CD4-positive, CD25-positive, alpha-beta regulatory T cell (primary cell): ENCODE results near the gene TMEM40. TPM values are rescaled to one million over a fixed set of nuclear protein-coding genes. Genes with fewer than 3 reads are reported as not detected.
"Not testable (repeated sequence)": the region's sequence is repeated elsewhere in the genome, so short reads cannot be mapped to it uniquely, and the experiment has no call there.

Source experiments
- ATAC-seq, 2 donors: fragments of 150-1000 bp; cut with Tn5 transposase; one replicate each; pipeline ENCODE4 v1.10.0; 2021; ENCODE audit warnings: low read depth in 2 of 2, moderate number of reproducible peaks in 2 of 2, moderate library complexity in 1 of 2
- DNase-seq, 3 donors: peaks; one replicate each; pipeline versions ENCODE4 v3.0.0 to v3.0.0-alpha.2; 2012 to 2022; ENCODE audit warnings: mixed read lengths in 1 of 3
- H3K27ac ChIP-seq: one replicate; pipeline ENCODE4 v1.7.0; 2013; ENCODE audit warnings: mild to moderate bottlenecking, low read length; ENCODE audit not compliant: insufficient read depth, poor library complexity, severe bottlenecking
- H3K27me3 ChIP-seq: one replicate; pipeline ENCODE4 v1.7.0; 2013; ENCODE audit warnings: low read length; ENCODE audit not compliant: control insufficient read depth, insufficient read depth
- H3K36me3 ChIP-seq: one replicate; pipeline ENCODE4 v1.7.0; 2013; ENCODE audit warnings: mild to moderate bottlenecking, low read length, moderate library complexity; ENCODE audit not compliant: control insufficient read depth, insufficient read depth
- H3K4me1 ChIP-seq: 2 replicates; pipeline ENCODE4 v1.7.0; 2013; ENCODE audit warnings: mild to moderate bottlenecking, low read length; ENCODE audit not compliant: insufficient read depth, control insufficient read depth, poor library complexity, severe bottlenecking
- H3K4me3 ChIP-seq: one replicate; pipeline ENCODE4 v1.7.0; 2013; ENCODE audit warnings: low read depth, mild to moderate bottlenecking, low read length, moderate library complexity
- H3K9me3 ChIP-seq, 2 experiments: 1 replicate in 1 of 2; 2 replicates in 1 of 2; pipeline ENCODE4 v1.7.0; 2013; ENCODE audit warnings: low read length in 2 of 2, mild to moderate bottlenecking in 1 of 2, moderate library complexity in 1 of 2; ENCODE audit not compliant: control insufficient read depth in 2 of 2
- H3K27ac Mint-ChIP-seq, 3 donors: one replicate each; pipeline ENCODE4 v1.8.0; 2020 to 2022; ENCODE audit warnings: mild to moderate bottlenecking in 3 of 3, mixed read lengths in 3 of 3, moderate library complexity in 2 of 3
- H3K27me3 Mint-ChIP-seq: one replicate; pipeline ENCODE4 v1.8.0; 2022; ENCODE audit warnings: mild to moderate bottlenecking, mixed read lengths
- H3K36me3 Mint-ChIP-seq: one replicate; pipeline ENCODE4 v1.8.0; 2020; ENCODE audit warnings: mixed read lengths
- H3K4me1 Mint-ChIP-seq, 4 donors: one replicate each; pipeline ENCODE4 v1.8.0; 2020 to 2022; ENCODE audit warnings: mixed read lengths in 4 of 4, mild to moderate bottlenecking in 1 of 4
- H3K4me3 Mint-ChIP-seq, 4 donors: one replicate each; pipeline ENCODE4 v1.8.0; 2020 to 2022; ENCODE audit warnings: mild to moderate bottlenecking in 4 of 4, mixed read lengths in 4 of 4, moderate library complexity in 3 of 4
- H3K9me3 Mint-ChIP-seq, 7 donors: one replicate each; pipeline ENCODE4 v1.8.0; 2020 to 2022; ENCODE audit warnings: mixed read lengths in 7 of 7, mild to moderate bottlenecking in 3 of 7, moderate library complexity in 2 of 7
- polyA plus RNA-seq, 4 donors: library from polyadenylated mRNA; unstranded; fragments of 300-500 nt; fragmentation: Illumina TruSeq; gene quantifications; one replicate each; pipeline ENCODE4 v1.2.3, GENCODE V29; 2021
- total RNA-seq: library from RNA; stranded (reverse); gene quantifications from one replicate; pipeline ENCODE4 v1.2.3, GENCODE V29; 2022

TMEM40 gene
- total and polyA plus RNA-seq, 5 donors from 2014 or later: 4.4 TPM; not detected in 4

DNA sequence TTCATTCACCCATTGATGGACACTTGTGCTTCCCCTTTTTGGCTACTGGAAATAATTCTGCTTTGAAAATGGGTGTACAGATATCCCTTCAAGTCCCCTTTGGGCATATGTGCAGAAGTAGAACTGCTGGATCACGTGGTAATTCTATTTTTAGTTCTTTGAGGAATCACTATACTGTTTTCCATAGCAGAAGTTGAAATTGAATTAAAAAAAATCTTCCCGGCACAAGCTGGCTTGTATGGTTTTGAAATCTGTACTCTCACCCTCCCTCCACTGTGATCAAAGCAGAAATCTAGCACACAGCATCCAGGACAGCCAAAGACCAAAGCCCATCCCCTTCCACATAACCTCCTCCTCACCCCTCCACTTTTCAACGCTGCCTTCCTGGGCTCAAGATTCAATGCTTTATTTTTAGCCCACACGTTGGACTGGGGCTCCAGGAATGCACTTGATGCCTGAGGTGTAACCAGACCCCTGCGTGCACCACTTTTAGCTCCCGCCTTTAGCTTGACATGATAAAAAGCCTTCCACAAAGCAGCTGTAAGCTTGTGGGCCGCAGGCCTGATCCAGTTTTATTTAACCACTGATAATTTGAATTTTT, 29.9 kb downstream of the TMEM40 start:
- Histone ChIP-seq H3K36me3 (no peaks in the 10 kb centered on the region), H3K27ac (no peak overlapping the region), H3K9me3 (no peaks in the 10 kb centered on the region), H3K4me1 (no peaks in the 10 kb centered on the region), H3K27me3 (no peaks in the 10 kb centered on the region), H3K4me3 (no peak overlapping the region)
- peaks cover 17% of the 10 kb centered on the region for H3K27me3 Mint-ChIP-seq
- ATAC-seq: no peak
- no peak overlapping the region for H3K4me3 Mint-ChIP-seq
- H3K36me3 Mint-ChIP-seq: no peaks in the 10 kb centered on the region
- DNase-seq: no peak
- peaks cover 0 to 2% (median 0%) of the 10 kb centered on the region in 7 donors for H3K9me3 Mint-ChIP-seq
- H3K27ac Mint-ChIP-seq: peak overlapping the region in 1 of 3 donors; percentile 71
- peaks cover 0 to 2% (median 0%) of the 10 kb centered on the region in 4 donors for H3K4me1 Mint-ChIP-seq

DNA sequence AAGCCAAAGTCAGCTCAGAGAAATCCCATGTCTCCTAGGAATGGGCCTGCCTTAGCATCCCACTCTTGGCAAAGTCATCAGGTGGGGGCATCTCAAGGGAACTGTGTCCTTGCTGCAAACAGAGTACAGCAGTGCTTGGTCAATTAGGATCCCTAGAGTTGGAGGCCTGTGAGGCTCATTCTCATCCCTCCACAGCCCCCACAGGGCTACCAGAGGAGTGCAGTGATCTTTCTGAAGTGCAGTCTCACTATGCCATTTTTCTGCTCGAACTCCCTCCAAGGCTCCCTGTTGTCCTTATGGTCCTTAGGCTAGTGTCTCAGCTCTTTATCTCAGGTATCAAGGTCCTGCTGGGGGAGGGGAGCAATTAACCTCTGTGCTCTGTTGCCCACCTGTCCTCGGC, 31.1 kb downstream of the TMEM40 start:
- no peak for ATAC-seq
- H3K4me1 Mint-ChIP-seq: peaks cover 0 to 2% (median 0%) of the 10 kb centered on the region in 4 donors
- Histone ChIP-seq H3K4me3 (no peak overlapping the region), H3K9me3 (no peaks in the 10 kb centered on the region), H3K4me1 (no peaks in the 10 kb centered on the region), H3K27ac (no peak overlapping the region), H3K27me3 (no peaks in the 10 kb centered on the region), H3K36me3 (no peaks in the 10 kb centered on the region)
- no peak for DNase-seq
- peaks cover 0 to 2% (median 0%) of the 10 kb centered on the region in 7 donors for H3K9me3 Mint-ChIP-seq
- H3K27ac Mint-ChIP-seq: no peak overlapping the region
- no peak overlapping the region for H3K4me3 Mint-ChIP-seq
- H3K36me3 Mint-ChIP-seq: no peaks in the 10 kb centered on the region
- peaks cover 13% of the 10 kb centered on the region for H3K27me3 Mint-ChIP-seq

DNA sequence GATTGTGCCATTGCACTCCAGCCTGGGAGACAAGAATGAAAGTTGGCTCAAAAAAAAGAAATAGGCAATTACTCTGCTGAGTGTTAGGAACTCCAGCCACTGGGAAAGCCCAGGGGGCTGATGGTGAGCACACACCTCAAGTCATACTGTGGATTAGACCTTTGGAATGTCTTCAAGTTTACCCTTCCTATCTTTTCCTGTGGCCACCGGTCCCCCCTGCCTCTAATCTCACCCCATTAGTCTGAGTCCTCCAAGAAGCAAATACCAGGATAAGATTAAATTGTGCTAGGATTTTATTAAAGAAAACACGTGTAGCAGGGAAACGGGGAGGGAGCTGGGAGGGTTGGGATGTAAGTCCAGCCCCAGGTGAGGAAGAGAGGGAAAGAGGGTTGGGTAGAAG, 31.6 kb downstream of the TMEM40 start:
- Mint-ChIP-seq H3K36me3 (no peaks in the 10 kb centered on the region), H3K4me3 (no peak overlapping the region), H3K9me3 (peaks cover 0 to 2% (median 0%) of the 10 kb centered on the region in 7 donors), H3K4me1 (peaks cover 0 to 2% (median 0%) of the 10 kb centered on the region in 4 donors), H3K27ac (peak overlapping the region in 1 of 3 donors; percentile 57), H3K27me3 (peaks cover 10% of the 10 kb centered on the region)
- no peak for DNase-seq
- H3K27me3 ChIP-seq: no peaks in the 10 kb centered on the region
- no peaks in the 10 kb centered on the region for H3K4me1 ChIP-seq
- no peak for ATAC-seq
- H3K27ac ChIP-seq: no peak overlapping the region
- no peak overlapping the region for H3K4me3 ChIP-seq
- no peaks in the 10 kb centered on the region for H3K9me3 ChIP-seq
- no peaks in the 10 kb centered on the region for H3K36me3 ChIP-seq

DNA sequence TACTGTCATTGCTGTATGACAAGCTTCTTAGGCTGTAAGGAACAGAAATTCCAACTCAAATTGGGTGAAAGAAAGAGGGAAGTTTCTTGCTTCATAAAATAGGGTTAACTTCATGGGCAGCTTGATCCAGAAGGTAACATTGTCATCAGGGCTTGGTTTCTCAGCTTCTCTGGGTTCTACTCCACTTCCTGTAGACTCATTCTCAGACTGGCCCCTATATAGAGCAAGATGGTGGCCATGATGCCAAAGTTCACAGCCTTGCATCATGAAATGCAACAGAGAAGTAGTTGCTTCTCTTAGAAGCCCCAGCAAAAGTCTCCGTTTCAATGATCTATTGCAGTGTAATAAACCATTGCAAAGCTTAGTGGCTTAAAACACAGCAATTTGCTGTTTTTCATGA, 33.6 kb downstream of the TMEM40 start:
- peaks cover 8% of the 10 kb centered on the region for H3K27me3 Mint-ChIP-seq
- Histone ChIP-seq H3K27ac (no peak overlapping the region), H3K4me3 (no peak overlapping the region), H3K27me3 (no peaks in the 10 kb centered on the region), H3K36me3 (no peaks in the 10 kb centered on the region), H3K9me3 (no peaks in the 10 kb centered on the region), H3K4me1 (no peaks in the 10 kb centered on the region)
- H3K4me3 Mint-ChIP-seq: no peak overlapping the region
- peaks cover 0 to 2% (median 0%) of the 10 kb centered on the region in 4 donors for H3K4me1 Mint-ChIP-seq
- H3K9me3 Mint-ChIP-seq: peaks cover 0 to 2% (median 0%) of the 10 kb centered on the region in 7 donors
- ATAC-seq (no peak), DNase-seq (no peak)
- H3K36me3 Mint-ChIP-seq: no peaks in the 10 kb centered on the region
- no peak overlapping the region for H3K27ac Mint-ChIP-seq

DNA sequence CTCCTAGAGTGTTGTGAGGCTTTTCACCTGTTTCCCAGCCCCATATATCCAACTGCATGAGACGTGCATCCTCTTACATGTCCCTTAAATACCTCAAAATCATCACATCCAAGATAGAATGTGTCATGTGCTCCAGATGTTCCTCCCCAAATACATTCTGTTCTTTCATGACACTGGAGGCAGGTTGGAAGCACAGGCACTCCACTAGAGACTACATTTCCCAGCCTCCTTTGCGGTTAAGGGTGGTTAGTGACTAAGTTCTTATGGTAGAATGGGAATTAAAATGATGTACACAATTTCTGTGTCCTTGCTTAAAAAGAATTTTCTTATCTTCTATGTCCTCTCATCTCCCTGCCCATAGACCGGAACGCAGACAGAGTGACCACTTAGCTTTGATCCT, 34.3 kb downstream of the TMEM40 start:
- Mint-ChIP-seq H3K4me1 (peaks cover 2 to 6% (median 5%) of the 10 kb centered on the region in 4 donors), H3K9me3 (peaks cover 0 to 2% (median 0%) of the 10 kb centered on the region in 7 donors), H3K27ac (no peak overlapping the region), H3K4me3 (no peak overlapping the region), H3K27me3 (peaks cover 11% of the 10 kb centered on the region), H3K36me3 (no peaks in the 10 kb centered on the region)
- H3K4me1 ChIP-seq: peaks cover 2% of the 10 kb centered on the region
- DNase-seq: no peak
- no peak overlapping the region for H3K27ac ChIP-seq
- H3K36me3 ChIP-seq: no peaks in the 10 kb centered on the region
- H3K4me3 ChIP-seq: no peak overlapping the region
- H3K9me3 ChIP-seq: no peaks in the 10 kb centered on the region
- H3K27me3 ChIP-seq: no peaks in the 10 kb centered on the region
- no peak for ATAC-seq

DNA sequence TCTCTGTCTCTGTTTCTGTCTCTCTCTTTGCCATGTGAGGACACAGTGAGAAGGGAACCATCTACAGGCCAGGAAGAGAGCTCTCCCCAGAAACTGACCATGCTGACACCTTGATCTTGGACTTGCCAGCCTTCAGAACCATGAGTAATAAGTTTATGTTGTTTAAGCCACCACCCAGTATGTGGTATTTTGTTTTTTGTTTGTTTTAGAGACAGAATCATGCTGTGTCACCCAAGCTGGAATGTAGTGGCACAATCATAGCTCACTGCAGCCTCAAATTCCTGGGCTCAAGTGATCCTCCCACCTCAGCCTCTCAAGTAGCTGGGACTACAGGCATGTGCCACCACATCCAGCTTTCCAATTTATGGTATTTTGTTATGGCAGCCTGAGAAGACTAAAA, 35.7 kb downstream of the TMEM40 start:
- not testable (repeated sequence) for H3K4me3 Mint-ChIP-seq, H3K36me3 ChIP-seq, H3K27ac ChIP-seq, H3K9me3 Mint-ChIP-seq, H3K4me3 ChIP-seq, H3K27me3 ChIP-seq, H3K4me1 ChIP-seq, H3K9me3 ChIP-seq, H3K27ac Mint-ChIP-seq, H3K36me3 Mint-ChIP-seq, DNase-seq, ATAC-seq
- H3K27me3 Mint-ChIP-seq: peaks cover 11% of the 10 kb centered on the region
- H3K4me1 Mint-ChIP-seq: peaks cover 3 to 10% (median 7%) of the 10 kb centered on the region in 4 donors

DNA sequence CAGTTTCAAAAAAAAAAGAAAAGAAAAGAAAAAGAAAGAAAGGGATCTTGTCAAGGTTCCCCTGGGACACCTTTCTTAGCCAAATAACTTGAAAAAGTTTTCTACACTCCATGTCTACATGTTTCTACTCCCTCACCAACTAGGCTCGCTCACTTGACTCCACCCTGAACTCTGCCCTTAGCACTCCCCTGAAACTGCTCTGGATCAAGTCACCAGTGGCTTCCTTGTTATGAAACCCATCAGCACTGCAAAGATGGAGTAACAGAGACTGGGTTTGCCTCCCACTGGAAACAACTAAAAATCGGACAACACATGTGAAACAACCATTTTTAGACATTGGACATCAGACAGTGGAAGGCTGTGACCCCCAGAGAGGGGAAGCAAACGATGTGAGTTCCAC, 36.8 kb downstream of the TMEM40 start:
- Mint-ChIP-seq H3K4me3 (no peak overlapping the region), H3K27ac (peak overlapping the region in 1 of 3 donors; percentile 52), H3K9me3 (peaks cover 0 to 2% (median 0%) of the 10 kb centered on the region in 7 donors), H3K36me3 (no peaks in the 10 kb centered on the region), H3K4me1 (peaks cover 3 to 10% (median 7%) of the 10 kb centered on the region in 4 donors), H3K27me3 (peaks cover 11% of the 10 kb centered on the region)
- no peak overlapping the region for H3K27ac ChIP-seq
- H3K36me3 ChIP-seq: no peaks in the 10 kb centered on the region
- no peaks in the 10 kb centered on the region for H3K27me3 ChIP-seq
- no peak for DNase-seq
- H3K4me1 ChIP-seq: peaks cover 4% of the 10 kb centered on the region
- no peak overlapping the region for H3K4me3 ChIP-seq
- ATAC-seq: no peak
- H3K9me3 ChIP-seq: no peaks in the 10 kb centered on the region
